Measurements from ENCODE around the gene CACYBP. TPM values are rescaled to one million over a fixed set of nuclear protein-coding genes. Genes with fewer than 3 reads are reported as not detected.

CACYBP gene
- polyA plus RNA-seq, 1 experiment: 71.2 TPM

- peak overlapping the region; percentile 84 for H3K4me3 ChIP-seq (ENCODE audit: low read depth, low read length)
- TF ChIP-seq CTCF (IDR thresholded peaks at IDR 0.05; ENCODE audit: low read depth, low read length): no peak
- H3K27ac ChIP-seq (ENCODE audit: low read depth, low read length): no peak overlapping the region
- POLR2A ChIA-PET: interaction anchor here (0.7 to 2.7 kb wide), 3 partner anchors 15 to 22 kb away, joined by 3 to 35 read pairs (median 17); partner anchors contain the start of gene MRPS14
- CTCF ChIA-PET: interaction anchor here (0.6 to 0.7 kb wide), 2 partner anchors 29 to 828 kb away, joined by 3 read pairs; no protein-coding TSS in a partner anchor
- H3K9me3 ChIP-seq (ENCODE audit: control insufficient read depth, insufficient read depth, low read length): no peaks in the 10 kb centered on the region
- H3K27me3 ChIP-seq (ENCODE audit: control insufficient read depth, insufficient read depth, low read length): no peaks in the 10 kb centered on the region
- no peak for DNase-seq (ENCODE audit: low read depth, low spot score)
These were observed 995 bp downstream of the CACYBP start for GRCh38 chr1:175000697-175001187.

- H3K4me3 ChIP-seq (ENCODE audit: low read depth, low read length): no peak overlapping the region
- H3K27me3 ChIP-seq (ENCODE audit: control insufficient read depth, insufficient read depth, low read length): no peaks in the 10 kb centered on the region
- ChIA-PET POLR2A (no interaction called here), CTCF (no interaction called here)
- no peak overlapping the region for H3K27ac ChIP-seq (ENCODE audit: low read depth, low read length)
- no peaks in the 10 kb centered on the region for H3K9me3 ChIP-seq (ENCODE audit: control insufficient read depth, insufficient read depth, low read length)
- no peak for TF ChIP-seq CTCF (IDR thresholded peaks at IDR 0.05; ENCODE audit: low read depth, low read length)
- no peak for DNase-seq (ENCODE audit: low read depth, low spot score)
These were observed 3.3 kb downstream of the CACYBP start for GRCh38 chr1:175002910-175003517.

GRCh38 chr1:175003521-175003920 lies 3.8 kb downstream of the CACYBP start:
- ChIA-PET CTCF (no interaction called here), POLR2A (no interaction called here)
- H3K27ac ChIP-seq (ENCODE audit: low read depth, low read length): no peak overlapping the region
- no peak for TF ChIP-seq CTCF (IDR thresholded peaks at IDR 0.05; ENCODE audit: low read depth, low read length)
- H3K4me3 ChIP-seq (ENCODE audit: low read depth, low read length): no peak overlapping the region
- H3K27me3 ChIP-seq (ENCODE audit: control insufficient read depth, insufficient read depth, low read length): no peaks in the 10 kb centered on the region
- DNase-seq (ENCODE audit: low read depth, low spot score): no peak
- H3K9me3 ChIP-seq (ENCODE audit: control insufficient read depth, insufficient read depth, low read length): no peaks in the 10 kb centered on the region

GRCh38 chr1:175005085-175005783 lies 5.5 kb downstream of the CACYBP start:
- ChIA-PET CTCF (no interaction called here), POLR2A (interaction anchor here (1.1 kb wide), 1 partner anchor 18 kb away, joined by 4 read pairs; the partner anchor contains the start of gene MRPS14)
- TF ChIP-seq CTCF (IDR thresholded peaks at IDR 0.05; ENCODE audit: low read depth, low read length): no peak

GRCh38 chr1:175009532-175009931 lies 9.8 kb downstream of the CACYBP start:
- CTCF ChIA-PET: no interaction called here
- POLR2A ChIA-PET: no interaction called here
- no peak for TF ChIP-seq CTCF (IDR thresholded peaks at IDR 0.05; ENCODE audit: low read depth, low read length)

More at GRCh38 chr1:175005085-175005783, 5.5 kb downstream of the CACYBP start:
- no peak overlapping the region for H3K27ac ChIP-seq (ENCODE audit: low read depth, low read length)
- DNase-seq (ENCODE audit: low read depth, low spot score): no peak
- H3K27me3 ChIP-seq (ENCODE audit: control insufficient read depth, insufficient read depth, low read length): no peaks in the 10 kb centered on the region
- no peaks in the 10 kb centered on the region for H3K9me3 ChIP-seq (ENCODE audit: control insufficient read depth, insufficient read depth, low read length)
- no peak overlapping the region for H3K4me3 ChIP-seq (ENCODE audit: low read depth, low read length)

More at GRCh38 chr1:175009532-175009931, 9.8 kb downstream of the CACYBP start:
- Histone ChIP-seq H3K27ac (ENCODE audit: low read depth, low read length) (no peak overlapping the region), H3K27me3 (ENCODE audit: control insufficient read depth, insufficient read depth, low read length) (no peaks in the 10 kb centered on the region), H3K9me3 (ENCODE audit: control insufficient read depth, insufficient read depth, low read length) (no peaks in the 10 kb centered on the region), H3K4me3 (ENCODE audit: low read depth, low read length) (no peak overlapping the region)
- DNase-seq (ENCODE audit: low read depth, low spot score): no peak
